Head of caudate nucleus (tissue), 42 donors: ENCODE measurements around the gene PRSS35.
"Not testable (repeated sequence)": the region's sequence is repeated elsewhere in the genome, so short reads cannot be mapped to it uniquely, and the experiment has no call there.

Source experiments
- DNase-seq, 42 donors: peaks; one replicate each; pipeline versions ENCODE4 v3.0.0 to v3.0.0-alpha.2; 2020 to 2021; ENCODE audit warnings: mixed read lengths in 7 of 42
- intact Hi-C: fragments of 100-400 bp; cut with DNase I; formaldehyde crosslinking; loops from one replicate; pipeline ENCODE4 v1.15.0; 2022

PRSS35 gene

GRCh38 chr6:83514466-83514865 lies 2.1 kb downstream of the PRSS35 start:
- intact Hi-C loops = loop anchor here (2.0 to 5.0 kb wide), 2 partner anchors 97 to 292 kb away; no protein-coding TSS in a partner anchor
- DNase-seq = no peak

DNA sequence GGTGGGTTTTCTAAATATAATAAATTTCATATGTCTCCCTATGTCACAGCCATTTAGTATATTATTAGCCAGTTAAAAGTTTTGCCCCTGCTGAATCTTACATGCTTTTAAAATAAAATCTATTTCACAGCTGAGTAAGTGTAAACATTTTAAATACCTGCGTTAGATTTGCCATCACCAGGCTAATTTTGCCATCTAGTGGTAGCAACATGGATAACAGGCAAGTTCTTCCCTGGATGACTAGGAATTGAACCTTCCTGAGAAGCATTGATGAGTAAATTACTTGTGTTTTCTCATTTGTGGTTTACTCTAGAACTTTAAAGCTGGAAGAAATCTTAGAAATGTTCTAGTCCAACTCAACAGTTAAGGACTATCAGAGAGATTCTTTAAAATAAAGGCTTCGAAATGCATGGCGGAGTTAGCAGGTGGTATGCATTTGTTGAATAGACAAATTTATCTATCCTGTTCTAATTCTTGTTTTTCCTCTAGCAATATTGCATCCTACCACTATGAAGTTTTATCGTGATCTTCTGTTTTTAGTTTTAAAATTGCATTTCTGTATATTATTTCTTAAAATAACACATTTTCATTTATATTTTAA lies 2.6 kb downstream of the PRSS35 start:
- intact Hi-C loops = loop anchor here (2.0 to 5.0 kb wide), 3 partner anchors 98 to 448 kb away; partner anchors contain the start of genes DOP1A and UBE3D
- peak in 21 of 42 donors; percentile 12 to 81 (median 57) for DNase-seq

DNA sequence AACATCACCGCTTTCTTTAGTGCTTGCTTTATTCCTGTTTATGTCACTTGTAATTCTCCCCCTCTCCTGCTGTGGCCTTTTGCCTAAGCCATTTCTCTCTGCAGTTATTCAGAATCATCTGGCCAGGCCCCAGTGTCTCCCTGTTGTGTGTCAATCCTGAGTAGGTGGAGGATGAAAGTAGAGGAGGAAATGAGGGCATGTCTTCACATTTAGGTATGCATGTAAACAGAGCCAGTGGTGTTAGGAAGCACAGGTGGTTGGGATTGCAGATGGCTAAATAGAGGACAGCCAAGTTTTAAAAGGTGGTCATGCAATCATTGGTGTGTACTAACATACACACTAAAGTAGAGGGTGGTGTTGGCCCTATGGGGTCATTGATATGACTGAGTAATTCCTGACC lies 5.2 kb downstream of the PRSS35 start:
- DNase-seq = no peak
- intact Hi-C loops = loop anchor here (5.0 kb wide), 1 partner anchor 450 kb away; the partner anchor contains the start of genes DOP1A and UBE3D

GRCh38 chr6:83518816-83519480 lies 6.6 kb downstream of the PRSS35 start:
- intact Hi-C loops = loop anchor here (5.0 kb wide), 1 partner anchor 452 kb away; the partner anchor contains the start of genes DOP1A and UBE3D
- peak in 2 of 42 donors; percentile 12 to 22 for DNase-seq

DNA sequence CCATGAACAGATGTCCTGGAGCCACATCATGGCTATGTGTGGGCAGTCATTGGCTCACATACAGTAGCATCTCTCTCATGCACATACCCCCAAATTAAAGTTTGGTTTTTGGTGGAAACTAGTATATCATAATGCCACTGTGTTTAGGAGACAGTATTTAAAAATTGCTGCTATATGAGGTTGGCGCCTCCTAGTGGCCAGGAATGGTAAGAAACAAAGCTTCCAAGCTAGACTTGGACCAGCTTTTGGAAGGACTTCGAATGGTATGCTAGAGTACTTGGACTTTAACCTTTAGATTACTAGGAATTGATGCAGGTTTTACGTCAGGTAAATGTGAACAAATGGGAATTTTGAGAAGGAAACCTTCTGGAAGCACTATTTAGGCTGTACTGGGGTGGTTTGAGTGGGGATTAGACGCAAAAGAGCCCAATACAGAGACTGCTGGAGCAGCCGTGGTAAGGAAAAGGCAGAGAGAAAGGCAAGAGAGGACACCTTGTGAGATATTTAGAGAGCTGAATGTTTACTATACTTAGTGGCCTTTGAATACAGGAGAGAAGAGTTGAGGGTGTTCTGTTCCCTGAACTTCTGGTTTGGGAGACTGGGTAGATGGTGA lies 23.8 kb downstream of the PRSS35 start:
- intact Hi-C loops = no loop called here
- DNase-seq = peak in 15 of 42 donors; percentile 10 to 66 (median 31)

DNA sequence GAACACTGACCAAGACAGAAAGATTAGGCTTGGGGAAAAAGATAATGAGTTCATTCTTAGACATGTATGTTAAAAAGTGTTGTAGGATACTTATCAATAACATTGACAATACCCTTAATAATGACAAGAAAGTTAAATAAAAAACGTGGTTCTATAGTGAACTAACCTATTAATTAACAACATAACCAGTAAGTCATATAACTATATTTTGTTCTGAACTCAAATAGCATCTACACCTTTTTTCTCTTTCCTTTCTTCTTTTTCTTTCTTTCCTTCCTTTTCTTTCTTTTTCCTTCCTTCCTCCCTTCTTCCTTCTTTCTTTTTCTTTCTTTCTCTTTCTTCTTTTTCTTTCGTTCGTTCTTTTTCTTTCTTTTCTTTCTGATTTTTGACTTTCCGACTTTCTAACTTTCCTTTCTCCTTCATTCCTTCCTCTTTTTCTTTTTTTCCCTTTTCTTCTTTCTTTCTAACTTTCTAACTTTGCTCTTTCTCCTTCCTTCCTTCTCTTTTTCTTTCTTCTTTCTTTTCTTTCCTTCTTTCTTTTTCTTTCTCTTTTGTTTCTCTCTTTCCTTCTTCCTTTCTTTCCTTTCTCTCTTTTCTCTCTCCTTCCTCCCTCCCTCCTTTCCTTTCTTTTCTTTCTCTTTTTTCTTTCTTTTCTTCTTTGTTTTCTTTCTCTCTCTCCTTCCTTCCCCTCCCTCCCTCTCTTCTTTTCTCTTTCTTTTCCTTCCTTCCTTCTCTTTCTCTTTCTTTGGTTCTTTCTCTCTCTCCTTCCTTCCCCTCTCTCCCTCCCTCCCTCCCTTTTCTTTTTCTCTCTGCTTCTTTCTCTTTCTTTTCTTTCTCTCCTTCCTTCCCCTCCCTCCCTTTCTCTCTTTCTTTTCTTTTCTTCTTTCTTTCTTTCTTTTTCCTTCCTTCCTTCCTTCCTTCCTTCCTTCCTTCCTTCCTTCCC lies 24.6 kb downstream of the PRSS35 start:
- intact Hi-C loops = no loop called here
- DNase-seq = no peak

- intact Hi-C loops = no loop called here
- no peak for DNase-seq
Observed at GRCh38 chr6:83539678-83540077, 27.3 kb downstream of the PRSS35 start.

DNA sequence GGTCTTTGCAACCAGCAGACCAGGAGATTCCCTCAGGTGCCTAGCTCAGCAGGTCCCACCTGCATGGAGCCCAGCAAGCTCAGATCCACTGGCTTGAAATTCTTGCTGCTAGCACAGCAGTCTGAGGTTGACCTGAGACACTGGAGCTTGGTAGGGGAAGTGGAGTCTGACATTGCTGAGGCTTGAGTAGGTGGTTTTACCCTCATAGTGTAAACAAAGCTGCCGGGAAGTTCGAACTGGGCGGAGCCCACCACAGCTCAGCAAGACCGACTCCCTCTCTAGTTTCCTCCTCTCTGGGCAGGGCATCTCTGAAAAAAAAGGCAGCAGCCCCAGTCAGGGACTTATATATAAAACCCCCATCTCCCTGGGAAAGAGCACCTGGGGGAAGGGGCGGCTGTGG lies 34.3 kb downstream of the PRSS35 start:
- intact Hi-C loops = no loop called here
- no peak for DNase-seq

GRCh38 chr6:83550482-83550881 lies 38.1 kb downstream of the PRSS35 start:
- intact Hi-C loops = not testable (repeated sequence)

DNA sequence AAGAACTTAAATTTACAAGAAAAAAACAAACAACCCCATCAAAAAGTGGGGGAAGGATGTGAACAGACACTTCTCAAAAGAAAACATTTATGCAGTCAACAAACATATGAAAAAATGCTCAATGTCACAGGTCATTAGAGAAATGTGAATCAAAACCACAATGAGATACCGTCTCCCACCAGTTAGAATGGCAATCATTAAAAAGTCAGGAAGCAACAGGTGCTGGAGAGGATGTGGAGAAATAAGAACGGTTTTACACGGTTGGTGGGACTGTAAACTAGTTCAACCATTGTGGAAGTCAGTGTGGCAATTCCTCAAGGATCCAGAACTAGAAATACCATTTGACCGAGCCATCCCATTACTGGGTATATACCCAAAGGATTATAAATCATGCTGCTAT lies 39.4 kb downstream of the PRSS35 start:
- DNase-seq, intact Hi-C loops: not testable (repeated sequence)

More at GRCh38 chr6:83550482-83550881, 38.1 kb downstream of the PRSS35 start:
- not testable (repeated sequence) for DNase-seq

- intact Hi-C loops = no loop called here
- DNase-seq = no peak
Observed at GRCh38 chr6:83556871-83557270, 44.5 kb downstream of the PRSS35 start.

DNA sequence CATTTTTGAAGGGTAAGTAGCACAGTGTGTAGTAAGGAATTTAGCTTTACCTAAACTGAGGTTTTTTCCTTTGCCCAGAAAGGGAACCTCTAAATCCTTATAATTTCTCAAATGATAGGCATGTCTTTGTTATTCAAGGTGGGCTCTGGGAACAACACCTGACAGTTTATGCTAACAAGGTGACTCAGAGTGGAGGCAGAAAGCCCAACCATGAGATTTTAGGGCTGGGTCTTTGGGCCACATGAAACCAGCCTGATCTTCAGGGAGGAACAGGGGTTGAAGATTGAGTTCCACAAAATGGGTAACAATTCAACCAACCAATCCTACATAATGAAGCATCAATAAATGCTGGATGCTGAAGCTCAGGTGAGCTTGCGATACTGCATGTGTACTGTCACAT lies 46.6 kb downstream of the PRSS35 start:
- DNase-seq = no peak
- intact Hi-C loops = no loop called here

- intact Hi-C loops, DNase-seq: not testable (repeated sequence)
Observed at GRCh38 chr6:83571663-83572185, 59.4 kb downstream of the PRSS35 start.

- intact Hi-C loops = no loop called here
- DNase-seq = no peak
Observed at GRCh38 chr6:83574783-83575182, 62.4 kb downstream of the PRSS35 start.
